HepG2 (cell line): ENCODE data around the gene CDC34. TPM values are rescaled to one million over a fixed set of nuclear protein-coding genes. Genes with fewer than 3 reads are reported as not detected.

Source experiments
- CREM ChIP-seq, 2 experiments: sonication (generic) in 1 of 2; formaldehyde crosslinking in 1 of 2; IDR thresholded peaks; 2 replicates each; pipeline versions ENCODE4 v1.4.0 to v1.6.1; 2016 to 2020; ENCODE audit warnings: antibody characterized with exemption in 1 of 2, mild to moderate bottlenecking in 1 of 2, missing genetic modification reagents in 1 of 2
- DNMT3B ChIP-seq: conservative IDR thresholded peaks from 2 replicates; pipeline ENCODE4 v1.6.1; 2016; ENCODE audit warnings: missing biosample characterization, control low read depth
- HMG20B ChIP-seq: conservative IDR thresholded peaks from 2 replicates; pipeline ENCODE4 v1.6.1; 2016; ENCODE audit warnings: missing genetic modification reagents, missing compliant biosample characterization
- HNF4A ChIP-seq: sonication (generic); formaldehyde crosslinking; IDR thresholded peaks from 2 replicates; pipeline ENCODE4 v1.4.0; 2020; ENCODE audit warnings: missing genetic modification reagents
- NAIF1 ChIP-seq: sonication (generic); formaldehyde crosslinking; IDR thresholded peaks from 2 replicates; pipeline ENCODE4 v1.5.0; 2020; ENCODE audit warnings: mild to moderate bottlenecking, missing genetic modification reagents, borderline replicate concordance
- RELA ChIP-seq: sonication (generic); formaldehyde crosslinking; IDR thresholded peaks from 2 replicates; pipeline ENCODE4 v1.4.0; 2020; ENCODE audit warnings: missing genetic modification reagents
- ZNF577 ChIP-seq: sonication (generic); formaldehyde crosslinking; IDR thresholded peaks from 2 replicates; pipeline ENCODE4 v1.4.0; 2020; ENCODE audit warnings: mild to moderate bottlenecking, low read depth, missing genetic modification reagents, borderline replicate concordance
- ZNF75D ChIP-seq: sonication (generic); formaldehyde crosslinking; IDR thresholded peaks from 2 replicates; pipeline ENCODE4 v1.8.1; 2023; ENCODE audit warnings: missing genetic modification reagents, mild to moderate bottlenecking, borderline replicate concordance
- ZNF841 ChIP-seq: sonication (generic); formaldehyde crosslinking; IDR thresholded peaks from 2 replicates; pipeline ENCODE4 v1.8.1; 2023; ENCODE audit warnings: missing genetic modification reagents, borderline replicate concordance
- polyA plus RNA-seq, 8 experiments: library from polyadenylated mRNA; depleted of rRNA in 3 of 8; stranded (reverse) in 7 of 8; unstranded in 1 of 8; fragments of >200 nt; fragmentation: Illumina TruSeq in 4 of 8; extraction: Trizol in 4 of 8; gene quantifications; 2 replicates each; pipeline versions ENCODE4 v1.2.1 to v1.2.3, GENCODE V29; 2011 to 2016; ENCODE audit warnings: low read depth in 4 of 8, missing spikeins in 1 of 8, mixed read lengths in 1 of 8; ENCODE audit not compliant: insufficient read depth in 1 of 8
- total RNA-seq, 5 experiments: library from RNA; depleted of rRNA; stranded (reverse); fragments of >200 nt; fragmentation: Illumina TruSeq; extraction: Trizol; gene quantifications; 2 replicates each; pipeline ENCODE4 v1.2.3, GENCODE V29; 2016; ENCODE audit warnings: low read depth in 1 of 5
- TF ChIP-seq, protein P1 (sequence below): sonication (generic); formaldehyde crosslinking; IDR thresholded peaks from 2 replicates; pipeline ENCODE4 v1.8.0; 2023; ENCODE audit warnings: mild to moderate bottlenecking, missing genetic modification reagents
- TF ChIP-seq, protein P2 (sequence below): sonication (generic); formaldehyde crosslinking; IDR thresholded peaks from 2 replicates; pipeline ENCODE4 v1.4.0; 2020; ENCODE audit warnings: missing genetic modification reagents, borderline replicate concordance
- TF ChIP-seq, protein P3 (sequence below): sonication (generic); formaldehyde crosslinking; IDR thresholded peaks from 2 replicates; pipeline ENCODE4 v1.5.0; 2020; ENCODE audit warnings: mild to moderate bottlenecking, missing genetic modification reagents
- TF ChIP-seq, protein P4 (sequence below): fragments of 450-650 bp; IDR thresholded peaks from 2 replicates; pipeline ENCODE4 v1.6.1; 2016
- TF ChIP-seq, protein P5 (sequence below): IDR thresholded peaks from 2 replicates; pipeline ENCODE4 v1.6.1; 2016; ENCODE audit warnings: low read depth, missing genetic modification reagents, missing compliant biosample characterization

Gene CDC34
- total and polyA plus RNA-seq, 2 of the 13 experiments (the other 11 are each of a cell fraction or from before 2014, with no cell fraction given), result 138 to 150 TPM

DNA sequence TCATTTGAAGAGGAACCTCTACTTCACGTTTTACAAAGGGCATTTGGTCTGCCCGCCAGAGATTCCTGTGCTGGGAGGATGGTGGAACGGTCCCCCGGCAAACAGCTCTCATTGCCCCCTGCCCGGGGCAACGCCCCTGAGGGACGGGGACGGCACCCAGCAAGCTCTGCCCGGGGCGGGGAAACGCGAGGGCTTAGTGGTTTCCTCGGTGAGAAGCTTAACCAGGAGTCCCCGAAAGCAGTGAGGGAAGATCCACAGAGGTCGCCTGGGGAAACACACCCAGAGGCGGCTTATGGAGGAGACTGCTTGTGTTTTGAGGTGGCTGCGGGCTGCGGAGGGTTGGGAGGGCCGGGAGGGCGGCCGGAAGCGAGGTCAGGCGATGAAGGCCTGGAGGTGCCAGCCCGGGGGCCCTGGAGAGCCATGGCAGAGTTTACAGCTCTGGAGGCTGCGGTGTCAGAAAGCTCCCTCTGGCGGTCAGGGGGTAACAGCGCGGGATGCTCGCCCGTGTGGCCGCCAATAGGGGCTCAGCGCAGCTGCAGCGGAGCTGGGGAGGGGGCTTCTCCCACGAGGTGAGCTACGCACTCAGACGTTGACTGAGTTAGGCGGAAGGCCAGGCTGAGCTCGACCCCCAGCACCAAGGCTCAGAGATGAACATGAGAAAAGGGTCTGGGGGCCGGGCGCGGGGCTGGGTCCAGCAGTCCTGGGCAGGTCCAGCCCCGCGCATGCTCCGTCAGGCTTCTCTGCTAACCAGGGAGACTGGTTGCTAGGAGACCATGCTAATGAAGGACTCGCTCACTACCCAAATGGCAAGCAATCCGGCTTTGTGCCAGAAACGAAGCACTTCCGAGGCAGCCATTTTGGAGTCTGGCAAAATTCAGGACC lies 24.9 kb upstream of the CDC34 start (continued):
- TF ChIP-seq, protein P1, sequence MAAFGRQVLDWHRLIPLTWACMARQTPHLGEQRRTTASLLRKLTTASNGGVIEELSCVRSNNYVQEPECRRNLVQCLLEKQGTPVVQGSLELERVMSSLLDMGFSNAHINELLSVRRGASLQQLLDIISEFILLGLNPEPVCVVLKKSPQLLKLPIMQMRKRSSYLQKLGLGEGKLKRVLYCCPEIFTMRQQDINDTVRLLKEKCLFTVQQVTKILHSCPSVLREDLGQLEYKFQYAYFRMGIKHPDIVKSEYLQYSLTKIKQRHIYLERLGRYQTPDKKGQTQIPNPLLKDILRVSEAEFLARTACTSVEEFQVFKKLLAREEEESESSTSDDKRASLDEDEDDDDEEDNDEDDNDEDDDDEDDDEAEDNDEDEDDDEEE (CRISPR knock-in tag), result no peak
- TF ChIP-seq, protein P2, sequence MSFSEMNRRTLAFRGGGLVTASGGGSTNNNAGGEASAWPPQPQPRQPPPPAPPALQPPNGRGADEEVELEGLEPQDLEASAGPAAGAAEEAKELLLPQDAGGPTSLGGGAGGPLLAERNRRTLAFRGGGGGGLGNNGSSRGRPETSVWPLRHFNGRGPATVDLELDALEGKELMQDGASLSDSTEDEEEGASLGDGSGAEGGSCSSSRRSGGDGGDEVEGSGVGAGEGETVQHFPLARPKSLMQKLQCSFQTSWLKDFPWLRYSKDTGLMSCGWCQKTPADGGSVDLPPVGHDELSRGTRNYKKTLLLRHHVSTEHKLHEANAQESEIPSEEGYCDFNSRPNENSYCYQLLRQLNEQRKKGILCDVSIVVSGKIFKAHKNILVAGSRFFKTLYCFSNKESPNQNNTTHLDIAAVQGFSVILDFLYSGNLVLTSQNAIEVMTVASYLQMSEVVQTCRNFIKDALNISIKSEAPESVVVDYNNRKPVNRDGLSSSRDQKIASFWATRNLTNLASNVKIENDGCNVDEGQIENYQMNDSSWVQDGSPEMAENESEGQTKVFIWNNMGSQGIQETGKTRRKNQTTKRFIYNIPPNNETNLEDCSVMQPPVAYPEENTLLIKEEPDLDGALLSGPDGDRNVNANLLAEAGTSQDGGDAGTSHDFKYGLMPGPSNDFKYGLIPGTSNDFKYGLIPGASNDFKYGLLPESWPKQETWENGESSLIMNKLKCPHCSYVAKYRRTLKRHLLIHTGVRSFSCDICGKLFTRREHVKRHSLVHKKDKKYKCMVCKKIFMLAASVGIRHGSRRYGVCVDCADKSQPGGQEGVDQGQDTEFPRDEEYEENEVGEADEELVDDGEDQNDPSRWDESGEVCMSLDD (CRISPR knock-in tag), result no peak
- TF ChIP-seq DNMT3B (CRISPR knock-in tag) (no peak; the same call in 1 of the 2 replicates), HNF4A (peak; percentile 28; the same call in 1 of the 2 replicates), ZNF577 (no peak), RELA (CRISPR knock-in tag) (no peak; the same call in 1 of the 2 replicates), NAIF1 (CRISPR knock-in tag) (no peak), ZNF841 (no peak), ZNF75D (CRISPR knock-in tag) (no peak), HMG20B (CRISPR knock-in tag) (no peak), CREM (IDR thresholded peaks at IDR 0.05) (no peak), CREM (CRISPR knock-in tag; IDR thresholded peaks at IDR 0.05) (no peak)
- TF ChIP-seq, protein P3, sequence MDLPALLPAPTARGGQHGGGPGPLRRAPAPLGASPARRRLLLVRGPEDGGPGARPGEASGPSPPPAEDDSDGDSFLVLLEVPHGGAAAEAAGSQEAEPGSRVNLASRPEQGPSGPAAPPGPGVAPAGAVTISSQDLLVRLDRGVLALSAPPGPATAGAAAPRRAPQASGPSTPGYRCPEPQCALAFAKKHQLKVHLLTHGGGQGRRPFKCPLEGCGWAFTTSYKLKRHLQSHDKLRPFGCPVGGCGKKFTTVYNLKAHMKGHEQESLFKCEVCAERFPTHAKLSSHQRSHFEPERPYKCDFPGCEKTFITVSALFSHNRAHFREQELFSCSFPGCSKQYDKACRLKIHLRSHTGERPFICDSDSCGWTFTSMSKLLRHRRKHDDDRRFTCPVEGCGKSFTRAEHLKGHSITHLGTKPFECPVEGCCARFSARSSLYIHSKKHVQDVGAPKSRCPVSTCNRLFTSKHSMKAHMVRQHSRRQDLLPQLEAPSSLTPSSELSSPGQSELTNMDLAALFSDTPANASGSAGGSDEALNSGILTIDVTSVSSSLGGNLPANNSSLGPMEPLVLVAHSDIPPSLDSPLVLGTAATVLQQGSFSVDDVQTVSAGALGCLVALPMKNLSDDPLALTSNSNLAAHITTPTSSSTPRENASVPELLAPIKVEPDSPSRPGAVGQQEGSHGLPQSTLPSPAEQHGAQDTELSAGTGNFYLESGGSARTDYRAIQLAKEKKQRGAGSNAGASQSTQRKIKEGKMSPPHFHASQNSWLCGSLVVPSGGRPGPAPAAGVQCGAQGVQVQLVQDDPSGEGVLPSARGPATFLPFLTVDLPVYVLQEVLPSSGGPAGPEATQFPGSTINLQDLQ, result no peak
- TF ChIP-seq, protein P4, sequence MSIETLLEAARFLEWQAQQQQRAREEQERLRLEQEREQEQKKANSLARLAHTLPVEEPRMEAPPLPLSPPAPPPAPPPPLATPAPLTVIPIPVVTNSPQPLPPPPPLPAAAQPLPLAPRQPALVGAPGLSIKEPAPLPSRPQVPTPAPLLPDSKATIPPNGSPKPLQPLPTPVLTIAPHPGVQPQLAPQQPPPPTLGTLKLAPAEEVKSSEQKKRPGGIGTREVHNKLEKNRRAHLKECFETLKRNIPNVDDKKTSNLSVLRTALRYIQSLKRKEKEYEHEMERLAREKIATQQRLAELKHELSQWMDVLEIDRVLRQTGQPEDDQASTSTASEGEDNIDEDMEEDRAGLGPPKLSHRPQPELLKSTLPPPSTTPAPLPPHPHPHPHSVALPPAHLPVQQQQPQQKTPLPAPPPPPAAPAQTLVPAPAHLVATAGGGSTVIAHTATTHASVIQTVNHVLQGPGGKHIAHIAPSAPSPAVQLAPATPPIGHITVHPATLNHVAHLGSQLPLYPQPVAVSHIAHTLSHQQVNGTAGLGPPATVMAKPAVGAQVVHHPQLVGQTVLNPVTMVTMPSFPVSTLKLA, result no peak
- TF ChIP-seq, protein P5, sequence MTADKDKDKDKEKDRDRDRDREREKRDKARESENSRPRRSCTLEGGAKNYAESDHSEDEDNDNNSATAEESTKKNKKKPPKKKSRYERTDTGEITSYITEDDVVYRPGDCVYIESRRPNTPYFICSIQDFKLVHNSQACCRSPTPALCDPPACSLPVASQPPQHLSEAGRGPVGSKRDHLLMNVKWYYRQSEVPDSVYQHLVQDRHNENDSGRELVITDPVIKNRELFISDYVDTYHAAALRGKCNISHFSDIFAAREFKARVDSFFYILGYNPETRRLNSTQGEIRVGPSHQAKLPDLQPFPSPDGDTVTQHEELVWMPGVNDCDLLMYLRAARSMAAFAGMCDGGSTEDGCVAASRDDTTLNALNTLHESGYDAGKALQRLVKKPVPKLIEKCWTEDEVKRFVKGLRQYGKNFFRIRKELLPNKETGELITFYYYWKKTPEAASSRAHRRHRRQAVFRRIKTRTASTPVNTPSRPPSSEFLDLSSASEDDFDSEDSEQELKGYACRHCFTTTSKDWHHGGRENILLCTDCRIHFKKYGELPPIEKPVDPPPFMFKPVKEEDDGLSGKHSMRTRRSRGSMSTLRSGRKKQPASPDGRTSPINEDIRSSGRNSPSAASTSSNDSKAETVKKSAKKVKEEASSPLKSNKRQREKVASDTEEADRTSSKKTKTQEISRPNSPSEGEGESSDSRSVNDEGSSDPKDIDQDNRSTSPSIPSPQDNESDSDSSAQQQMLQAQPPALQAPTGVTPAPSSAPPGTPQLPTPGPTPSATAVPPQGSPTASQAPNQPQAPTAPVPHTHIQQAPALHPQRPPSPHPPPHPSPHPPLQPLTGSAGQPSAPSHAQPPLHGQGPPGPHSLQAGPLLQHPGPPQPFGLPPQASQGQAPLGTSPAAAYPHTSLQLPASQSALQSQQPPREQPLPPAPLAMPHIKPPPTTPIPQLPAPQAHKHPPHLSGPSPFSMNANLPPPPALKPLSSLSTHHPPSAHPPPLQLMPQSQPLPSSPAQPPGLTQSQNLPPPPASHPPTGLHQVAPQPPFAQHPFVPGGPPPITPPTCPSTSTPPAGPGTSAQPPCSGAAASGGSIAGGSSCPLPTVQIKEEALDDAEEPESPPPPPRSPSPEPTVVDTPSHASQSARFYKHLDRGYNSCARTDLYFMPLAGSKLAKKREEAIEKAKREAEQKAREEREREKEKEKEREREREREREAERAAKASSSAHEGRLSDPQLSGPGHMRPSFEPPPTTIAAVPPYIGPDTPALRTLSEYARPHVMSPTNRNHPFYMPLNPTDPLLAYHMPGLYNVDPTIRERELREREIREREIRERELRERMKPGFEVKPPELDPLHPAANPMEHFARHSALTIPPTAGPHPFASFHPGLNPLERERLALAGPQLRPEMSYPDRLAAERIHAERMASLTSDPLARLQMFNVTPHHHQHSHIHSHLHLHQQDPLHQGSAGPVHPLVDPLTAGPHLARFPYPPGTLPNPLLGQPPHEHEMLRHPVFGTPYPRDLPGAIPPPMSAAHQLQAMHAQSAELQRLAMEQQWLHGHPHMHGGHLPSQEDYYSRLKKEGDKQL, result no peak
